HepG2 (cell line): ENCODE measurements around the gene RHEBL1. TPM values are rescaled to one million over a fixed set of nuclear protein-coding genes. Genes with fewer than 3 reads are reported as not detected.

Source experiments
- ATAC-seq: fragments of 200-7000 bp; cut with Tn5 transposase; 3 replicates; pipeline ENCODE4 v1.9.1; 2020; ENCODE audit warnings: mild to moderate bottlenecking, moderate library complexity
- BruUV-seq: library from RNA; stranded (reverse); fragments of 400-500 nt; replicated peaks from 2 replicates; lab custom pipeline; 2021; lab: Mats Ljungman, UMichigan
- CTCF ChIA-PET: fragments of 300-600 bp; formaldehyde crosslinking; extraction: SDS; loops from one replicate; lab custom pipeline; 2021; ENCODE audit warnings: low total read pairs, inconsistent platforms, low intra/inter-chr PET ratio; lab: Yijun Ruan, JAX
- POLR2A ChIA-PET: fragments of 350-600 bp; sonication (Branson Sonifier 250); formaldehyde crosslinking; loops from one replicate; lab custom pipeline; 2020; ENCODE audit warnings: antibody characterized with exemption, inconsistent platforms; lab: Yijun Ruan, JAX
- DNase-seq: peaks from one replicate; pipeline ENCODE4 v3.0.0-alpha.2; 2015; ENCODE audit warnings: low spot score
- FAIRE-seq: peaks from 3 replicates; lab custom pipeline; 2011; peaks lifted over from hg19 to GRCh38; lab: Jason Lieb, UNC
- H2AFZ ChIP-seq: one replicate; pipeline ENCODE4 v1.6.1; 2011; ENCODE audit warnings: low read length, inconsistent platforms
- H3K27ac ChIP-seq: fragments of 300-600 bp; 3 replicates; pipeline ENCODE4 v1.8.0; 2011; ENCODE audit warnings: mixed run types, mild to moderate bottlenecking, mixed read lengths, low read length, inconsistent platforms; ENCODE audit not compliant: insufficient read depth; ENCODE audit errors: extremely low read length
- H3K27me3 ChIP-seq, 2 experiments: fragments of 200-600 bp in 1 of 2; 2 replicates in 1 of 2; 3 replicates in 1 of 2; pipeline versions ENCODE4 v1.6.0 to v1.8.0; 2011; ENCODE audit warnings: low read length in 2 of 2, mild to moderate bottlenecking in 2 of 2, moderate library complexity in 2 of 2, inconsistent platforms in 1 of 2; ENCODE audit not compliant: insufficient read depth in 2 of 2, control insufficient read depth in 1 of 2
- H3K36me3 ChIP-seq, 2 experiments: fragments of 200-600 bp in 1 of 2; replicated peaks in 1 of 2; 2 replicates in 1 of 2; 3 replicates in 1 of 2; pipeline versions ENCODE4 v1.5.1 to v1.8.0; 2011; ENCODE audit warnings: low read length in 2 of 2, inconsistent platforms in 1 of 2; ENCODE audit not compliant: insufficient read depth in 2 of 2, control insufficient read depth in 1 of 2
- H3K4me1 ChIP-seq: 2 replicates; pipeline ENCODE4 v1.5.1; 2012; ENCODE audit warnings: low read length, inconsistent platforms; ENCODE audit not compliant: insufficient read depth
- H3K4me2 ChIP-seq: 2 replicates; pipeline ENCODE4 v1.6.0; 2011; ENCODE audit warnings: low read depth, low read length, inconsistent platforms
- H3K4me3 ChIP-seq, 3 experiments: fragments of 200-600 bp in 1 of 3; sonication (generic), shearing (Covaris generic) in 1 of 3; replicated peaks in 1 of 3; 2 replicates each; pipeline ENCODE4 v1.5.1; 2011 to 2016; ENCODE audit warnings: low read length in 3 of 3, inconsistent platforms in 2 of 3, low read depth in 2 of 3, mild to moderate bottlenecking in 2 of 3, control low read depth in 1 of 3, mixed read lengths in 1 of 3; ENCODE audit not compliant: insufficient read depth in 1 of 3
- H3K79me2 ChIP-seq: one replicate; pipeline ENCODE4 v1.6.1; 2011; ENCODE audit warnings: low read length, inconsistent platforms; ENCODE audit not compliant: insufficient read depth
- H3K9ac ChIP-seq: 2 replicates; pipeline ENCODE4 v1.6.0; 2011; ENCODE audit warnings: mild to moderate bottlenecking, low read depth, low read length, inconsistent platforms; ENCODE audit not compliant: insufficient read depth
- H3K9me3 ChIP-seq: 2 replicates; pipeline ENCODE4 v1.5.1; 2012; ENCODE audit warnings: mild to moderate bottlenecking, low read length
- H4K20me1 ChIP-seq: 2 replicates; pipeline ENCODE4 v1.6.0; 2011; ENCODE audit warnings: inconsistent platforms, mild to moderate bottlenecking, low read length, moderate library complexity; ENCODE audit not compliant: insufficient read depth
- ATRX ChIP-seq: sonication (generic); formaldehyde crosslinking; IDR thresholded peaks from 2 replicates; pipeline ENCODE4 v1.4.0; 2020; ENCODE audit warnings: missing genetic modification reagents, borderline replicate concordance
- ETV5 ChIP-seq: IDR thresholded peaks from 2 replicates; pipeline ENCODE4 v1.6.1; 2018; ENCODE audit warnings: missing biosample characterization, missing genetic modification reagents, inconsistent platforms, borderline replicate concordance
- FOXK2 ChIP-seq: fragments of 450-650 bp; IDR thresholded peaks from 2 replicates; pipeline ENCODE4 v1.6.1; 2016
- GLI4 ChIP-seq: sonication (generic); formaldehyde crosslinking; IDR thresholded peaks from 2 replicates; pipeline ENCODE4 v1.5.1; 2020; ENCODE audit warnings: missing genetic modification reagents, mild to moderate bottlenecking, moderate library complexity, borderline replicate concordance
- MAFG ChIP-seq: sonication (generic); formaldehyde crosslinking; IDR thresholded peaks from 2 replicates; pipeline ENCODE4 v1.5.1; 2020; ENCODE audit warnings: mild to moderate bottlenecking, missing genetic modification reagents
- NFIC ChIP-seq: IDR thresholded peaks from 2 replicates; pipeline ENCODE4 v1.6.1; 2012; ENCODE audit warnings: mild to moderate bottlenecking, low read length, inconsistent platforms
- RBM22 ChIP-seq: fragments of 200-400 bp; formaldehyde crosslinking; optimal IDR thresholded peaks from 2 replicates; pipeline ENCODE3; 2017; ENCODE audit warnings: mild to moderate bottlenecking, low read length, moderate library complexity
- SP5 ChIP-seq: IDR thresholded peaks from 2 replicates; pipeline ENCODE4 v1.6.1; 2016; ENCODE audit warnings: low read depth, borderline replicate concordance
- THRA ChIP-seq: sonication (generic); formaldehyde crosslinking; IDR thresholded peaks from 2 replicates; pipeline ENCODE4 v1.4.0; 2020; ENCODE audit warnings: missing genetic modification reagents, borderline replicate concordance
- TOPORS ChIP-seq: sonication (generic); formaldehyde crosslinking; IDR thresholded peaks from 2 replicates; pipeline ENCODE4 v1.8.0; 2023; ENCODE audit warnings: mild to moderate bottlenecking, missing genetic modification reagents
- XBP1 ChIP-seq: sonication (generic); formaldehyde crosslinking; IDR thresholded peaks from 2 replicates; pipeline ENCODE4 v1.5.0; 2020; ENCODE audit warnings: missing genetic modification reagents
- ZBTB26 ChIP-seq: IDR thresholded peaks from 2 replicates; pipeline ENCODE4 v1.6.1; 2016; ENCODE audit warnings: missing compliant biosample characterization, missing genetic modification reagents, borderline replicate concordance
- ZNF264 ChIP-seq: sonication (generic); formaldehyde crosslinking; IDR thresholded peaks from 2 replicates; pipeline ENCODE4 v1.4.0; 2020; ENCODE audit warnings: missing genetic modification reagents
- ZNF274 ChIP-seq: sonication (generic); formaldehyde crosslinking; IDR thresholded peaks from 2 replicates; pipeline ENCODE4 v1.5.1; 2020; ENCODE audit warnings: mild to moderate bottlenecking, missing genetic modification reagents
- ZNF605 ChIP-seq: sonication (generic); formaldehyde crosslinking; IDR thresholded peaks from 2 replicates; pipeline ENCODE4 v1.8.0; 2022; ENCODE audit warnings: mild to moderate bottlenecking, missing genetic modification reagents
- ZNF691 ChIP-seq: sonication (generic); formaldehyde crosslinking; IDR thresholded peaks from 2 replicates; pipeline ENCODE4 v1.4.0; 2020; ENCODE audit warnings: missing genetic modification reagents, low read depth, mild to moderate bottlenecking, borderline replicate concordance
- WGBS: methylation state at CpG from one replicate; pipeline ENCODE4 v1.1.6; 2017; ENCODE audit warnings: low lambda C conversion rate; 5-methylcytosine and 5-hydroxymethylcytosine counted together
- in situ Hi-C: cut with HindIII; loops from 2 replicates; pipeline ENCODE4 v1.10.0; 2017; ENCODE audit warnings: low pct_unique_long_range_greater_than_20kb; ENCODE audit not compliant: extremely low pct_ligation_motif_present
- intact Hi-C: fragments of 100-400 bp; cut with micrococcal nuclease; formaldehyde crosslinking; loops from one replicate; pipeline ENCODE4 v1.10.0; 2022; ENCODE audit not compliant: unreplicated experiment
- polyA plus RNA-seq, 8 experiments: library from polyadenylated mRNA; depleted of rRNA in 3 of 8; stranded (reverse) in 7 of 8; unstranded in 1 of 8; fragments of >200 nt; fragmentation: Illumina TruSeq in 4 of 8; extraction: Trizol in 4 of 8; gene quantifications; 2 replicates each; pipeline versions ENCODE4 v1.2.1 to v1.2.3, GENCODE V29; 2011 to 2016; ENCODE audit warnings: low read depth in 4 of 8, missing spikeins in 1 of 8, mixed read lengths in 1 of 8; ENCODE audit not compliant: insufficient read depth in 1 of 8
- total RNA-seq, 5 experiments: library from RNA; depleted of rRNA; stranded (reverse); fragments of >200 nt; fragmentation: Illumina TruSeq; extraction: Trizol; gene quantifications; 2 replicates each; pipeline ENCODE4 v1.2.3, GENCODE V29; 2016; ENCODE audit warnings: low read depth in 1 of 5

The RHEBL1 gene
- total and polyA plus RNA-seq, 2 of the 13 experiments (the other 11 are each of a cell fraction or from before 2014, with no cell fraction given), result 1.4 to 2.5 TPM

GRCh38 chr12:49079793-49080192, 10.0 kb upstream of the RHEBL1 start:
- Histone ChIP-seq H3K9ac (no peak overlapping the region), H3K4me1 (0 out of 2 replicates have a peak, but pooled peaks cover 6% of the 10 kb centered on the region), H3K27me3 (peaks cover 0 to 7% of the 10 kb centered on the region in 2 experiments; a peak in 1 of 5 replicates), H3K79me2 (no peaks in the 10 kb centered on the region), H3K9me3 (no peaks in the 10 kb centered on the region), H3K36me3 (no peaks in the 10 kb centered on the region), H2AFZ (no peak overlapping the region), H3K4me3 (no peak overlapping the region), H3K4me2 (no peak overlapping the region), H4K20me1 (no peaks in the 10 kb centered on the region), H3K27ac (no peak overlapping the region)
- no peak for DNase-seq
- no TSS peak for BruUV-seq
- ATAC-seq, result no peak
- ChIA-PET POLR2A (interaction anchor here (2.4 kb wide), 1 partner anchor 50 kb away, joined by 6 read pairs; no protein-coding TSS in a partner anchor), CTCF (no interaction called here)
- intact Hi-C loops, result no loop called here
- TF ChIP-seq GLI4 (CRISPR knock-in tag), result no peak
- TF ChIP-seq ZNF605, result no peak
- no peak for TF ChIP-seq ETV5 (CRISPR knock-in tag)
- no peak for TF ChIP-seq MAFG (CRISPR knock-in tag)
- TF ChIP-seq ZBTB26 (CRISPR knock-in tag), result no peak
- TF ChIP-seq THRA, result no peak
- no peak for TF ChIP-seq SP5
- no peak for TF ChIP-seq XBP1 (CRISPR knock-in tag)
- no peak for TF ChIP-seq ZNF274 (CRISPR knock-in tag)
- TF ChIP-seq ZNF691 (CRISPR knock-in tag), result no peak
- no peak for TF ChIP-seq ATRX (CRISPR knock-in tag)
- TF ChIP-seq FOXK2, result no peak
- TF ChIP-seq RBM22, result no peak
- TF ChIP-seq ZNF264 (CRISPR knock-in tag), result no peak
- no peak for TF ChIP-seq NFIC
- TF ChIP-seq TOPORS, result no peak
- TF ChIP-seq, all 625 proteins: peak for 0
- WGBS, result 0% methylated on average over 1 of the region's 1 CpG
- in situ Hi-C loops, result no loop called here
- FAIRE-seq, result no peak
